Measurements from ENCODE around the gene PLA2G3. TPM values are rescaled to one million over a fixed set of nuclear protein-coding genes. Genes with fewer than 3 reads are reported as not detected.

Gene PLA2G3
- total RNA-seq, 3 donors from 2014 or later (not counting 1 experiment from before 2014, with no cell fraction given): not detected

GRCh38 chr22:31133911-31134310 is 6.4 kb downstream of the PLA2G3 start:
- Mint-ChIP-seq H3K27ac (no peak overlapping the region), H3K4me3 (no peak overlapping the region), H3K4me1 (no peaks in the 10 kb centered on the region), H3K36me3 (no peaks in the 10 kb centered on the region), H3K9me3 (no peaks in the 10 kb centered on the region), H3K27me3 (ENCODE audit: low read depth in 2 of 2) (no peaks in the 10 kb centered on the region)
- 92% methylated on average over 19 of the region's 19 CpGs for WGBS (ENCODE audit: insufficient coverage)
- H3K9me3 ChIP-seq (ENCODE audit: control insufficient read depth, insufficient read depth, low read length): no peaks in the 10 kb centered on the region
- H3K4me3 ChIP-seq (ENCODE audit: low read length): no peak overlapping the region
- no peaks in the 10 kb centered on the region for H3K27me3 ChIP-seq (ENCODE audit: control insufficient read depth, insufficient read depth, low read length)
- intact Hi-C loops (cut with micrococcal nuclease): no loop called here
- no peaks in the 10 kb centered on the region for H3K36me3 ChIP-seq (ENCODE audit: control insufficient read depth, insufficient read depth, low read length)
- no peak for ATAC-seq
- H3K27ac ChIP-seq (ENCODE audit: low read length): no peak overlapping the region
- no peak for TF ChIP-seq CTCF (IDR thresholded peaks at IDR 0.05)
- H3K4me1 ChIP-seq (ENCODE audit: control insufficient read depth, insufficient read depth, low read length): no peaks in the 10 kb centered on the region
- DNase-seq: no peak

- ATAC-seq (no peak), DNase-seq (no peak)
- no peak overlapping the region for H3K4me3 ChIP-seq (ENCODE audit: low read length)
- no peak overlapping the region for H3K27ac ChIP-seq (ENCODE audit: low read length)
- no peak overlapping the region for H3K27ac Mint-ChIP-seq
- H3K4me1 Mint-ChIP-seq: no peaks in the 10 kb centered on the region
- H3K4me3 Mint-ChIP-seq: no peak overlapping the region
- no peaks in the 10 kb centered on the region for H3K9me3 Mint-ChIP-seq
- TF ChIP-seq CTCF (IDR thresholded peaks at IDR 0.05): no peak
- H3K36me3 Mint-ChIP-seq: no peaks in the 10 kb centered on the region
- no peaks in the 10 kb centered on the region for H3K36me3 ChIP-seq (ENCODE audit: control insufficient read depth, insufficient read depth, low read length)
- intact Hi-C loops (cut with micrococcal nuclease): no loop called here
- H3K9me3 ChIP-seq (ENCODE audit: control insufficient read depth, insufficient read depth, low read length): no peaks in the 10 kb centered on the region
- no peaks in the 10 kb centered on the region for H3K4me1 ChIP-seq (ENCODE audit: control insufficient read depth, insufficient read depth, low read length)
- H3K27me3 Mint-ChIP-seq (ENCODE audit: low read depth in 2 of 2): no peaks in the 10 kb centered on the region
- 90% methylated on average over 2 of the region's 2 CpGs for WGBS (ENCODE audit: insufficient coverage)
- H3K27me3 ChIP-seq (ENCODE audit: control insufficient read depth, insufficient read depth, low read length): no peaks in the 10 kb centered on the region
Measured at GRCh38 chr22:31130873-31131272, 9.4 kb downstream of the PLA2G3 start.

GRCh38 chr22:31128156-31128555 is 12.2 kb downstream of the PLA2G3 start:
- Mint-ChIP-seq H3K27ac (no peak overlapping the region), H3K4me3 (no peak overlapping the region), H3K4me1 (no peaks in the 10 kb centered on the region), H3K36me3 (no peaks in the 10 kb centered on the region), H3K27me3 (ENCODE audit: low read depth in 2 of 2) (no peaks in the 10 kb centered on the region), H3K9me3 (no peaks in the 10 kb centered on the region)
- DNase-seq: no peak
- no peak for TF ChIP-seq CTCF (IDR thresholded peaks at IDR 0.05)
- ATAC-seq: no peak
- no peaks in the 10 kb centered on the region for H3K9me3 ChIP-seq (ENCODE audit: control insufficient read depth, insufficient read depth, low read length)
- H3K27me3 ChIP-seq (ENCODE audit: control insufficient read depth, insufficient read depth, low read length): no peaks in the 10 kb centered on the region
- 87% methylated on average over 7 of the region's 7 CpGs for WGBS (ENCODE audit: insufficient coverage)
- H3K4me1 ChIP-seq (ENCODE audit: control insufficient read depth, insufficient read depth, low read length): no peaks in the 10 kb centered on the region
- H3K4me3 ChIP-seq (ENCODE audit: low read length): no peak overlapping the region
- H3K27ac ChIP-seq (ENCODE audit: low read length): no peak overlapping the region
- intact Hi-C loops (cut with micrococcal nuclease): no loop called here
- no peaks in the 10 kb centered on the region for H3K36me3 ChIP-seq (ENCODE audit: control insufficient read depth, insufficient read depth, low read length)

- DNase-seq (no peak), ATAC-seq (no peak)
- H3K27me3 ChIP-seq (ENCODE audit: control insufficient read depth, insufficient read depth, low read length): no peaks in the 10 kb centered on the region
- H3K36me3 ChIP-seq (ENCODE audit: control insufficient read depth, insufficient read depth, low read length): no peaks in the 10 kb centered on the region
- intact Hi-C loops (cut with micrococcal nuclease): no loop called here
- H3K36me3 Mint-ChIP-seq: no peaks in the 10 kb centered on the region
- no peaks in the 10 kb centered on the region for H3K9me3 ChIP-seq (ENCODE audit: control insufficient read depth, insufficient read depth, low read length)
- no peaks in the 10 kb centered on the region for H3K4me1 Mint-ChIP-seq
- no peaks in the 10 kb centered on the region for H3K9me3 Mint-ChIP-seq
- TF ChIP-seq CTCF (IDR thresholded peaks at IDR 0.05): no peak
- no peak overlapping the region for H3K4me3 Mint-ChIP-seq
- WGBS (ENCODE audit: insufficient coverage): 51% methylated on average over 19 of the region's 19 CpGs
- no peaks in the 10 kb centered on the region for H3K4me1 ChIP-seq (ENCODE audit: control insufficient read depth, insufficient read depth, low read length)
- H3K27ac Mint-ChIP-seq: no peak overlapping the region
- H3K27ac ChIP-seq (ENCODE audit: low read length): no peak overlapping the region
- no peak overlapping the region for H3K4me3 ChIP-seq (ENCODE audit: low read length)
- no peaks in the 10 kb centered on the region for H3K27me3 Mint-ChIP-seq (ENCODE audit: low read depth in 2 of 2)
Measured at GRCh38 chr22:31127181-31127772, 13.0 kb downstream of the PLA2G3 start.

Data from natural killer cell (primary cell).